Measurements from ENCODE around the gene LRRC4B.
"Not testable (repeated sequence)": the region's sequence is repeated elsewhere in the genome, so short reads cannot be mapped to it uniquely, and the experiment has no call there.

LRRC4B gene, protein sequence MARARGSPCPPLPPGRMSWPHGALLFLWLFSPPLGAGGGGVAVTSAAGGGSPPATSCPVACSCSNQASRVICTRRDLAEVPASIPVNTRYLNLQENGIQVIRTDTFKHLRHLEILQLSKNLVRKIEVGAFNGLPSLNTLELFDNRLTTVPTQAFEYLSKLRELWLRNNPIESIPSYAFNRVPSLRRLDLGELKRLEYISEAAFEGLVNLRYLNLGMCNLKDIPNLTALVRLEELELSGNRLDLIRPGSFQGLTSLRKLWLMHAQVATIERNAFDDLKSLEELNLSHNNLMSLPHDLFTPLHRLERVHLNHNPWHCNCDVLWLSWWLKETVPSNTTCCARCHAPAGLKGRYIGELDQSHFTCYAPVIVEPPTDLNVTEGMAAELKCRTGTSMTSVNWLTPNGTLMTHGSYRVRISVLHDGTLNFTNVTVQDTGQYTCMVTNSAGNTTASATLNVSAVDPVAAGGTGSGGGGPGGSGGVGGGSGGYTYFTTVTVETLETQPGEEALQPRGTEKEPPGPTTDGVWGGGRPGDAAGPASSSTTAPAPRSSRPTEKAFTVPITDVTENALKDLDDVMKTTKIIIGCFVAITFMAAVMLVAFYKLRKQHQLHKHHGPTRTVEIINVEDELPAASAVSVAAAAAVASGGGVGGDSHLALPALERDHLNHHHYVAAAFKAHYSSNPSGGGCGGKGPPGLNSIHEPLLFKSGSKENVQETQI

DNA sequence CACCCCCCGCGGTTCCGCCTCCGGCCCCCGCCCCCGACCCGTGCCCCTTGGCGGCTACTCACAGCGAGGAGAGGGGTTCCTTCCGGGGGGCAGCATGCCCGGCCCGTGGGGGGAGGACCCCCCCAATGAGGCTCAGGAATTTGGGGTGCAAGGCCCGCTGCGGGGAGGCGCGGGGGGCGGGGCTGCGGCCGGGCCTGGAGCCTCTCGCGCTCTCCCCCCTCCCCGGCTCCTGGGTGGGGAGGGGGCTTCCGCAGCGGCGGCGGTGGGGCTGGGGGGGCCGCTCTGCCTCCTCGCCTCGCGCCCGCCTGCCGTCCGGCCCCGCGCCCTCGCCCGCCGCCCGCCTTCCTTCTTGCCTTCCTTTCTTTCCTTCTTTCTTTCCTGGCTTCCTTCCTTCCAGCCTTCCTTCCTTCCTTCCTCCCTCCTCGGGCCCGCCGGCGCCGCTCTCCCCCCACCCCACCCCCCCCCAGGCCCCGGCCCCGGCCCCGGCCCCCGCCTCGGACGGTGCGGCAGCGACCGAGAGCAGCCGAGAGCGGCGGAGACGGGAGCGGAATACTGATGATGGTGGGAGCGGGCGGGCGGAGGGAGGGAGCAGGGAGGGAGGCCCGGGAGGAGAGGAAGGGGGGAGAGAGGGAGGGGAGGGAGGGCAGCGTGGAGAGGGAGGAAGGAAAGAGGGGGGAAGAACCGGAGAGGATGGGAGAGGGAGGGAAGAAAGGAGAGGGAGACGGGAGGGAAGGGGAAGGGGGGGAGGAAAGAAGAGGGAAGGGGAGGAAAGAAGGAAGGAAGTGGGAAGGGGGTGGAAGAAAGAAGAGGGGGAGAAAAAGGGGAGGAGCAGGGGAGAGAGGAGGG, at the start of gene LRRC4B:
TSS of gene LRRC4B (minus strand) at position 554 of the 846 bp plus-strand sequence. CDS start 19,597 bp downstream, outside the sequence.
- H3K27ac ChIP-seq = no peak within 1 kb of the TSS
- no peak for DNase-seq (ENCODE audit: low spot score)
- no peak for TF ChIP-seq CTCF (conservative IDR thresholded peaks at IDR 0.05; ENCODE audit: low read depth)
- ChIA-PET CTCF (interaction anchor here (0.8 kb wide), 1 partner anchor 157 kb away, joined by 3 read pairs; no protein-coding TSS in a partner anchor), POLR2A (ENCODE audit: low non-redundant PET) (no interaction called here)

- DNase-seq (ENCODE audit: low spot score); H3K27ac ChIP-seq; CTCF ChIA-PET; POLR2A ChIA-PET (ENCODE audit: low non-redundant PET): not testable (repeated sequence)
Observed at GRCh38 chr19:50612504-50613404, 44.5 kb upstream of the LRRC4B start.

- POLR2A ChIA-PET (ENCODE audit: low non-redundant PET) = interaction anchor here (0.7 kb wide), 1 partner anchor 48 kb away, joined by 3 read pairs; no protein-coding TSS in a partner anchor
- TF ChIP-seq CTCF (conservative IDR thresholded peaks at IDR 0.05; ENCODE audit: low read depth) = peak; percentile 20; the same call in 1 of the 2 replicates
- peak; percentile 81 for DNase-seq (ENCODE audit: low spot score)
- CTCF ChIA-PET = interaction anchor here (0.6 to 1.5 kb wide), 4 partner anchors 15 to 174 kb away, joined by 3 to 5 read pairs (median 4); no protein-coding TSS in a partner anchor
- no peak overlapping the region for H3K27ac ChIP-seq
Observed at GRCh38 chr19:50607874-50608785, 39.9 kb upstream of the LRRC4B start.

DNA sequence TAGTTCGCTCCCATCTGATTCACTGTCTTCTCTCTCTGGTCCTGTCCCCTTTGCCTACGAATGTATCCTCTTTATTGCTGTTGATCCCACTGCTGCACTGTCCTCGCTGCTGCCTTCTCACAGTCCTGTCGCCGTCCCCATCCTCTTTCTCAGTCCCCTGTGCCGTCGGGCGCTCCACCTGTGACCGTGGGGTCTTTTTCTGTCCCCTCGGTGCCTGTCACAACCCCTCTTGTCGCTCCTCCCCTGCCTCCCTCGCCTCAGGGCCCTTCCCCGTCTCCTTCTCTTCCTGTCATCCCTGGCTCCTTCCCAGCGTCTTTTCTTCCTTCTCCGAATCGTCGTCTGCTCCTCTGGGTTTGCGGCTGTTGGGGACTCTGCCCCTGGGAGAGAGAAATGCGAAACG, 39.2 kb upstream of the LRRC4B start:
- POLR2A ChIA-PET (ENCODE audit: low non-redundant PET) = interaction anchor here (0.7 kb wide), 1 partner anchor 48 kb away, joined by 3 read pairs; no protein-coding TSS in a partner anchor
- no peak for DNase-seq (ENCODE audit: low spot score)
- TF ChIP-seq CTCF (conservative IDR thresholded peaks at IDR 0.05; ENCODE audit: low read depth) = no peak
- no peak overlapping the region for H3K27ac ChIP-seq
- CTCF ChIA-PET = interaction anchor here (0.6 to 1.1 kb wide), 3 partner anchors 14 to 175 kb away, joined by 3 to 5 read pairs (median 4); no protein-coding TSS in a partner anchor

DNA sequence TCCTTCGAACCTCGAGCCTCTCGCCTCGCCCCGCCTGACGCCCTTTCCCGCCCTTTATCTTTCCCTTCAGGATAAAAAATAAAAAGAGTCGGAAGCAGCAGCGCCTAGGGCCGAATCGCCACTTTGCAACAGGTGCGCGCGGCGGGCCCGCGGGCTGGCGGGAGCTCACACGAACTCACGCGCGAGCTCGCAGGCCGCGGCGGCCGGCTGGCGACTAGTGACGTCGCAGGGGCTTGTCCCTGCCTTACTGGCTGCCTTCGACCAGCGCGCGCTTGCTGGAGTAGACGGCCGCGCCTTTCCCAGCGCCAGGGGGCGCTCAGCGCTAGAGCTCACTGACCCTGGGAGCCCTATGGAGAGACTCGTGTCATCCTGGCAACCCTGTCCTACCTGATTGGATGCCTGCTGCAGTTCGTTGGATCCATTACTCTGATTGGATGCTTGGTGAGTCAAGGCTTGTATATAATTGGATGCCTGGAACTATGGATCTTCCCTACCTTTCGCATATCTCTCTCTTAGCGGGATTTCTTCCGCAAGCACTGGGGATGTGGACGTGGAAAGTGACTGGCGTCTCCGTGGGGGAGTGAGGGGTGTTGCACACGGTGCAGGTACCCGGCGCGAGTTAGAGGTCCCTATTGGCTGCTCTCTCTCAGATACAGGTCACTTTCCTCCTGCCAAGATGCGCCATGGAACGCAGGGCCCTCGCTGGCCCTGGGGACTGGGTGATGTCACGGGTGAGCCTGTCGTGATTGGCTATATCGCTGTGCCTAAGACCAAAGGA, 38.0 kb upstream of the LRRC4B start:
- H3K27ac ChIP-seq; DNase-seq (ENCODE audit: low spot score); POLR2A ChIA-PET (ENCODE audit: low non-redundant PET): not testable (repeated sequence)
- CTCF ChIA-PET = interaction anchor here (0.7 kb wide), 1 partner anchor 40 kb away, joined by 3 read pairs; no protein-coding TSS in a partner anchor

DNA sequence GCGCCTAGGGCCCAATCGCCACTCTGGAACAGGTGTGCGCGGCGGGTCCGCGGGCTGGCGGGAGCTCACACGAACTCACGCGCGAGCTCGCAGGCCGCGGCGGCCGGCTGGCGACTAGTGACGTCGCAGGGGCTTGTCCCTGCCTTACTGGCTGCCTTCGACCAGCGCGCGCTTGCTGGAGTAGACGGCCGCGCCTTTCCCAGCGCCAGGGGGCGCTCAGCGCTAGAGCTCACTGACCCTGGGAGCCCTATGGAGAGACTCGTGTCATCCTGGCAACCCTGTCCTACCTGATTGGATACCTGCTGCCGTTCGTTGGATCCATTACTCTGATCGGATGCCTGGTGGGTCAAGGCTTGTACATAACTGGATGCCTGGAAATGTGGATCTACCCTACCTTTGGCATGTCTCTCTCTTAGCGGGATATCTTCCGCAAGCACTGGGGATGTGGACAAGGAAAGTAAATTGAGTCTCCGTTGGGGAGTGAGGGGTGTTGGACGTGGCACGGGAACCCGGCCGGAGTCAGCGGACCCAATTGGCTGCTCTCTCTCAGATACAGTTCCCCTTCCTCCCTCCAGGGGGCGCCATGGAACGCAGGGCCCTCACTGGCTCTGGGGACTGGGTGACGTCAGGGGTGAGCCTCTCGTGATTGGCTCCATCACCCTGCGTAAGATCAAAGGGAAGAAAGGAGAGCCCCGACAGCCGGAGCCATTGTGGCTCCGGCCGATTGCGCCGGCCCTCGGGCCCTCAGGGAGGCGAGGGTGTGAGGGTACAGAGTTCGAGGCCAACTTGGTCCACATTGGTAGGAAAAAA, 36.2 kb upstream of the LRRC4B start:
- POLR2A ChIA-PET (ENCODE audit: low non-redundant PET); CTCF ChIA-PET; DNase-seq (ENCODE audit: low spot score); H3K27ac ChIP-seq: not testable (repeated sequence)

Measured in RWPE1 (cell line).